GM10266 (cell line): ENCODE measurements around the gene ATG16L1.

Experiments
- DNase-seq: peaks from one replicate; pipeline ENCODE4 v3.0.0; 2012; ENCODE audit errors: extremely low spot score
- TF ChIP-seq, protein P1 (sequence below): IDR thresholded peaks from 2 replicates; pipeline ENCODE4 v1.5.1; 2012; ENCODE audit warnings: mild to moderate bottlenecking, low read depth; ENCODE audit not compliant: control insufficient read depth, insufficient read depth; ENCODE audit errors: missing control alignments

Gene ATG16L1

GRCh38 chr2:233288663-233289062 lies 37.2 kb downstream of the ATG16L1 start:
- TF ChIP-seq, protein P1, sequence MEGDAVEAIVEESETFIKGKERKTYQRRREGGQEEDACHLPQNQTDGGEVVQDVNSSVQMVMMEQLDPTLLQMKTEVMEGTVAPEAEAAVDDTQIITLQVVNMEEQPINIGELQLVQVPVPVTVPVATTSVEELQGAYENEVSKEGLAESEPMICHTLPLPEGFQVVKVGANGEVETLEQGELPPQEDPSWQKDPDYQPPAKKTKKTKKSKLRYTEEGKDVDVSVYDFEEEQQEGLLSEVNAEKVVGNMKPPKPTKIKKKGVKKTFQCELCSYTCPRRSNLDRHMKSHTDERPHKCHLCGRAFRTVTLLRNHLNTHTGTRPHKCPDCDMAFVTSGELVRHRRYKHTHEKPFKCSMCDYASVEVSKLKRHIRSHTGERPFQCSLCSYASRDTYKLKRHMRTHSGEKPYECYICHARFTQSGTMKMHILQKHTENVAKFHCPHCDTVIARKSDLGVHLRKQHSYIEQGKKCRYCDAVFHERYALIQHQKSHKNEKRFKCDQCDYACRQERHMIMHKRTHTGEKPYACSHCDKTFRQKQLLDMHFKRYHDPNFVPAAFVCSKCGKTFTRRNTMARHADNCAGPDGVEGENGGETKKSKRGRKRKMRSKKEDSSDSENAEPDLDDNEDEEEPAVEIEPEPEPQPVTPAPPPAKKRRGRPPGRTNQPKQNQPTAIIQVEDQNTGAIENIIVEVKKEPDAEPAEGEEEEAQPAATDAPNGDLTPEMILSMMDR = no peak
- no peak for DNase-seq

GRCh38 chr2:233289648-233290047 lies 38.2 kb downstream of the ATG16L1 start:
- TF ChIP-seq, protein P1 = no peak
- no peak for DNase-seq

DNA sequence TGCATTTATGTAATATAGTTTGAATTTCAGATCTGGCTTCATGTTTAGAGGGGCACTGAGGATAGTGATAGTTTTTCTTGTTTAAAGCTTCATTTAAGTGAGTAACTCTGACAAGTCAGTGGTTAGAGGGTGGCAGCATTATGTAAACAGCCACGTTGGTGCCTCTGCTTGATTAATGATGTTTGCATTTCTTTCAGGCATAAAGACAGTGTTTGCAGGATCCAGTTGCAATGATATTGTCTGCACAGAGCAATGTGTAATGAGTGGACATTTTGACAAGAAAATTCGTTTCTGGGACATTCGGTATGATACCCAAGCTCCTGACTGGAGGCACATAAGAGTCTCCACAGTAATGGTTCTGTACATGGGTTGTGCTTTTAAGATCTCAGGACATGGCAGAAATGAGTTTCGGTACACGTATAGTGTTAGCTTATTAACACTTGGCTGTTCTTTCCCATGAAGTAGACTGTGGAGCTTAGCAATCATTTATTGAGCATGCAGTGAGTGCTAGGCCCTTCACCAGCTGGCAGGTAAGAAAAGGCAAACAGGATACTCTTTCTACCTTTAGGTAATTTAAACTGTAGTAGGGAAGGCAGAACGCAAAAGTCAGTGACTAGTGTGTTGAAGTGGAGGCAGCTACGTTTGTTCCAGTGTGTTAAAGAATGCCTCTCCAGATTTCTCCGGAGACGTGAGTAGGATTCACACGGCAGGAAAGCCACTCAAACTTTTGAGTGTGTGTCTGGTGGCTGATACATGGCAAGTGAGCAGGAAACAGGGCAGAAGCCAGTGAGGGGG lies 38.8 kb downstream of the ATG16L1 start:
- TF ChIP-seq, protein P1 = no peak
- DNase-seq = no peak

- TF ChIP-seq, protein P1 = no peak
- DNase-seq = no peak
These were observed 44.4 kb downstream of the ATG16L1 start for GRCh38 chr2:233295891-233296290.

DNA sequence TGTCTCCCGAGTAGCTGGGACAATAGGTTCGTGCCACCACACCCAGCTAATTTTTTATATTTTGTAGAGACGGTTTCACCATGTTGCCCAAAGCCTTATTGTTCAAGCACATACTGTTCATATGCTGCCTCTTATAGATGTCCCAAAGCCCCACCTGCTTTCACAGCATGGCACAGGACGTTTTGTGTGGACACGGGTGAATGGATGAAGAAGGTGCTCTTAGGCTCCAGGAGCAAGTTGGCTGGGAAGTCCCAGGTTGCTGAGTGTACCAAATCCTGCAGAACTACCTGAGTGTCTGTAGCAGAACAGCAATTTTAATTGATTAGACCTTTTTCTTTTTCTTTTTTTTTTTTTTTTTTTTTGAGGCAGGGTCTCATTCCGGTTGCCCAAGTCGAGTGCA lies 45.6 kb downstream of the ATG16L1 start:
- TF ChIP-seq, protein P1 = no peak
- no peak for DNase-seq

GRCh38 chr2:233300401-233300800 lies 48.9 kb downstream of the ATG16L1 start:
- TF ChIP-seq, protein P1 = no peak
- no peak for DNase-seq

DNA sequence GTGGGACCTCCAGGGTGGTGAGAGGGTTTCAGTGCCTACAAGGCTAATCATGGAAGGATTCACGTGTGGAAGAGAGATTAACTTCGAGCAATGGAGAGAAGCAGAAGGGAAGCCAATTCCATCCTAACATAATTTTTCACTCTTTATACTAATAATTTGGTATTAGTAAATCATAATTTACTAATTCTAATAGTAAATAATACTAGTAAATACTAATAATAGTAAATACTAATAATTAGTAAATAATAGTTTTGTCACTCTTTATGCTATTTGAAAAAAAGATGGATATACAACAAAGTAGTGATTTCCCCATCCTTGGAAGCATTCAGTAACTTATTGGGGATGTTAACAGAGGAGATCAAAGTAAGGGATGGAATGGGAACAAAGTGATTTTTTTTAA lies 49.8 kb downstream of the ATG16L1 start:
- DNase-seq = no peak
- TF ChIP-seq, protein P1 = no peak
